NCI-H2196 (cell line): ENCODE results near the gene MMP25.
"Not testable (repeated sequence)": the region's sequence is repeated elsewhere in the genome, so short reads cannot be mapped to it uniquely, and the experiment has no call there.

Experiments used
- DNase-seq: peaks from one replicate; lab custom pipeline; 2025; ENCODE audit not compliant: unreplicated experiment; lab: John Stamatoyannopoulos, UW

The MMP25 gene

GRCh38 chr16:3054965-3055733 lies 8.8 kb downstream of the MMP25 start:
- no peak for DNase-seq

GRCh38 chr16:3055734-3056115 lies 9.4 kb downstream of the MMP25 start:
- not testable (repeated sequence) for DNase-seq

- no peak for DNase-seq
Observed at GRCh38 chr16:3056336-3057180, 10.2 kb downstream of the MMP25 start.

- DNase-seq: no peak
Observed at GRCh38 chr16:3057181-3058138, 11.1 kb downstream of the MMP25 start.

- DNase-seq: peak; percentile 25
Observed at GRCh38 chr16:3058139-3059030, 12.0 kb downstream of the MMP25 start.

- peak; percentile 93 for DNase-seq
Observed at GRCh38 chr16:3059041-3059722, 12.8 kb downstream of the MMP25 start.

GRCh38 chr16:3059723-3060242 lies 13.4 kb downstream of the MMP25 start:
- DNase-seq: no peak

GRCh38 chr16:3060339-3061127 lies 14.2 kb downstream of the MMP25 start:
- no peak for DNase-seq

GRCh38 chr16:3062553-3062952 lies 16.2 kb downstream of the MMP25 start:
- DNase-seq: no peak

- no peak for DNase-seq
Observed at GRCh38 chr16:3063625-3064386, 17.4 kb downstream of the MMP25 start.

- DNase-seq: no peak
Observed at GRCh38 chr16:3065069-3065741, 18.8 kb downstream of the MMP25 start, which contains the start of gene IL32. Gene IL32, plus strand, starts transcription at chr16:3065640. Its CDS starts 172 bp downstream, at chr16:3065812.

- DNase-seq: no peak
Observed at GRCh38 chr16:3065742-3066439, 19.5 kb downstream of the MMP25 start.

- no peak for DNase-seq
Observed at GRCh38 chr16:3066440-3066748, 20.0 kb downstream of the MMP25 start.

- no peak for DNase-seq
Observed at GRCh38 chr16:3068487-3068886, 22.1 kb downstream of the MMP25 start.

GRCh38 chr16:3069146-3069545 lies 22.8 kb downstream of the MMP25 start:
- DNase-seq: not testable (repeated sequence)

- DNase-seq: no peak
Observed at GRCh38 chr16:3070608-3071111, 24.3 kb downstream of the MMP25 start.
